ENCODE measurements around the gene SYCE3.
A peak's percentile ranks its signal among the peaks of the same experiment; 100 is the strongest.

Gene SYCE3

GRCh38 chr22:50606165-50606945 lies 43.6 kb upstream of the SYCE3 start:
- TF ChIP-seq TAF1 (IDR thresholded peaks at IDR 0.05; ENCODE audit: borderline replicate concordance, low read depth, low read length) (no peak), POLR2AphosphoS5 (IDR thresholded peaks at IDR 0.05; ENCODE audit: low read depth, low read length) (no peak), POLR2A (IDR thresholded peaks at IDR 0.05; ENCODE audit: low read depth, low read length) (no peak)
- DNase-seq (ENCODE audit: insufficient read length) (peak; percentile 40), FAIRE-seq (no peak)

GRCh38 chr22:50605613-50606074 lies 42.9 kb upstream of the SYCE3 start:
- FAIRE-seq (no peak), DNase-seq (ENCODE audit: insufficient read length) (no peak)
- no peak for TF ChIP-seq TAF1 (IDR thresholded peaks at IDR 0.05; ENCODE audit: borderline replicate concordance, low read depth, low read length)
- no peak for TF ChIP-seq POLR2A (IDR thresholded peaks at IDR 0.05; ENCODE audit: low read depth, low read length)
- TF ChIP-seq POLR2AphosphoS5 (IDR thresholded peaks at IDR 0.05; ENCODE audit: low read depth, low read length), result no peak

GRCh38 chr22:50605002-50605612 lies 42.4 kb upstream of the SYCE3 start:
- DNase-seq (ENCODE audit: insufficient read length) (peak; percentile 35), FAIRE-seq (no peak)
- TF ChIP-seq POLR2AphosphoS5 (IDR thresholded peaks at IDR 0.05; ENCODE audit: low read depth, low read length) (no peak), POLR2A (IDR thresholded peaks at IDR 0.05; ENCODE audit: low read depth, low read length) (no peak), TAF1 (IDR thresholded peaks at IDR 0.05; ENCODE audit: borderline replicate concordance, low read depth, low read length) (no peak)

- no peak for TF ChIP-seq TAF1 (IDR thresholded peaks at IDR 0.05; ENCODE audit: borderline replicate concordance, low read depth, low read length)
- no peak for TF ChIP-seq POLR2AphosphoS5 (IDR thresholded peaks at IDR 0.05; ENCODE audit: low read depth, low read length)
- TF ChIP-seq POLR2A (IDR thresholded peaks at IDR 0.05; ENCODE audit: low read depth, low read length), result no peak
- FAIRE-seq (no peak), DNase-seq (ENCODE audit: insufficient read length) (no peak)
These were observed 41.7 kb upstream of the SYCE3 start for GRCh38 chr22:50604256-50605001.

GRCh38 chr22:50603511-50604255 lies 41.0 kb upstream of the SYCE3 start:
- no peak for FAIRE-seq
- TF ChIP-seq POLR2AphosphoS5 (IDR thresholded peaks at IDR 0.05; ENCODE audit: low read depth, low read length), result no peak
- TF ChIP-seq POLR2A (IDR thresholded peaks at IDR 0.05; ENCODE audit: low read depth, low read length), result no peak
- TF ChIP-seq TAF1 (IDR thresholded peaks at IDR 0.05; ENCODE audit: borderline replicate concordance, low read depth, low read length), result no peak
- DNase-seq (ENCODE audit: insufficient read length), result no peak

- no peak for FAIRE-seq
- no peak for TF ChIP-seq TAF1 (IDR thresholded peaks at IDR 0.05; ENCODE audit: borderline replicate concordance, low read depth, low read length)
- no peak for TF ChIP-seq POLR2A (IDR thresholded peaks at IDR 0.05; ENCODE audit: low read depth, low read length)
- TF ChIP-seq POLR2AphosphoS5 (IDR thresholded peaks at IDR 0.05; ENCODE audit: low read depth, low read length), result no peak
- DNase-seq (ENCODE audit: insufficient read length), result no peak
These were observed 39.6 kb upstream of the SYCE3 start for GRCh38 chr22:50602338-50602700.

GRCh38 chr22:50601669-50602337 lies 39.1 kb upstream of the SYCE3 start:
- no peak for TF ChIP-seq POLR2AphosphoS5 (IDR thresholded peaks at IDR 0.05; ENCODE audit: low read depth, low read length)
- no peak for TF ChIP-seq POLR2A (IDR thresholded peaks at IDR 0.05; ENCODE audit: low read depth, low read length)
- TF ChIP-seq TAF1 (IDR thresholded peaks at IDR 0.05; ENCODE audit: borderline replicate concordance, low read depth, low read length), result no peak
- DNase-seq (ENCODE audit: insufficient read length) (no peak), FAIRE-seq (no peak)

- no peak for FAIRE-seq
- no peak for TF ChIP-seq TAF1 (IDR thresholded peaks at IDR 0.05; ENCODE audit: borderline replicate concordance, low read depth, low read length)
- no peak for TF ChIP-seq POLR2AphosphoS5 (IDR thresholded peaks at IDR 0.05; ENCODE audit: low read depth, low read length)
- TF ChIP-seq POLR2A (IDR thresholded peaks at IDR 0.05; ENCODE audit: low read depth, low read length), result no peak
- no peak for DNase-seq (ENCODE audit: insufficient read length)
These were observed 38.4 kb upstream of the SYCE3 start for GRCh38 chr22:50600967-50601668.

GRCh38 chr22:50600538-50600937 lies 37.8 kb upstream of the SYCE3 start, which contains the start of gene MAPK8IP2:
Gene MAPK8IP2 (plus strand): TSS chr22:50600793. CDS start chr22:50600819, 26 bp downstream.
- DNase-seq (ENCODE audit: insufficient read length), result no peak
- TF ChIP-seq TAF1 (IDR thresholded peaks at IDR 0.05; ENCODE audit: borderline replicate concordance, low read depth, low read length) (no peak), POLR2AphosphoS5 (IDR thresholded peaks at IDR 0.05; ENCODE audit: low read depth, low read length) (no peak), POLR2A (IDR thresholded peaks at IDR 0.05; ENCODE audit: low read depth, low read length) (no peak)
- no peak for FAIRE-seq
